GM12873 (cell line): ENCODE measurements around the gene CCDC40.

Experiments used
- TF ChIP-seq, protein P1 (sequence below): IDR thresholded peaks from 2 replicates; pipeline ENCODE4 v1.5.1; 2012; ENCODE audit warnings: low read depth, mild to moderate bottlenecking, moderate library complexity, low read length, control low read depth; ENCODE audit not compliant: insufficient read depth; ENCODE audit errors: missing control alignments

CCDC40 gene

DNA sequence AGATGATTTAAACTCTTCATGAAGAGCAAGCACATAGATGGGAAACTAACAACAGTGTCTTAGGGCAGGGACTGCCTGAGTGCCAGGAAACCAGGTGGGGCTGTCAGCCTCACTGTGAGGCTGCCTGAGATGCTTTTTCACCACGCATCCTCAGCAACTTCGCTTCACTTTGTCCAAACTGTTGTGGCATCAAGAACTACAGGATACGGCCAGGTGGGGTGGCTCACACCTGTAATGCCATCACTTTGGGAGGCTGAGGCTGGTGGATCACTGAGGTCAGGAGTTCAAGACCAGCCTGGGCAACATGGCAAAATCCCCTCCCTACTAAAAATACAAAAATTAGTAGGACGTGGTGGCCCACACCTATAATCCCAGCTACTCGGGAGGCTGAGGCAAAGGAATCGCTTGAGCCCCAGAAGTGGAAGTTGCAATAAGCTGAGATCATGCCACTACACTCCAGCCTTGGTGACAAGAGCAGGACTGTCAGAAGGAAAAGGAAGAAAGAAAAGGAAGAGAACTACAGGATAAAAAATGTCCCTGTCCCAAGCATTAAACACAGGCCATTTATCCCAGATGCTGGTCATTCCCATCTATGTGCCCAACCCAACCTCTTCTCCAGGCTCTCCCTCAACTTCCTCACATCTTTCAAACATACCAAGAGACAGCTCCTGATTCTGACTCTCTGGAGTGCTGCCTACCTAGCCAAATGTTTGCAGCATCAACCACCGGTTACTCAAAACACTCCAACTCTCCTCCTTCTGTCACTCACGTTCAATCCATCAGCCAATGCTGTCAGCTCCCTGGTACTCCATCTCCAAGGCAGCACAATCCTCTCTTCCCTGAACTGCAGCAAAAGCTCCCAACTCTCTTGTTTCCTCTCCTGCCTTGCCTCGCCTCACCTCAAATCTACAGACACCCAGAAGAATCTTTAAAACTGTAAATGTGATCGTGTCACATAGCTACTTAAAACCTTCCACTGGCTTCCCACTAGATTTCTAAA is 108.9 kb downstream of the CCDC40 start:
- TF ChIP-seq, protein P1, sequence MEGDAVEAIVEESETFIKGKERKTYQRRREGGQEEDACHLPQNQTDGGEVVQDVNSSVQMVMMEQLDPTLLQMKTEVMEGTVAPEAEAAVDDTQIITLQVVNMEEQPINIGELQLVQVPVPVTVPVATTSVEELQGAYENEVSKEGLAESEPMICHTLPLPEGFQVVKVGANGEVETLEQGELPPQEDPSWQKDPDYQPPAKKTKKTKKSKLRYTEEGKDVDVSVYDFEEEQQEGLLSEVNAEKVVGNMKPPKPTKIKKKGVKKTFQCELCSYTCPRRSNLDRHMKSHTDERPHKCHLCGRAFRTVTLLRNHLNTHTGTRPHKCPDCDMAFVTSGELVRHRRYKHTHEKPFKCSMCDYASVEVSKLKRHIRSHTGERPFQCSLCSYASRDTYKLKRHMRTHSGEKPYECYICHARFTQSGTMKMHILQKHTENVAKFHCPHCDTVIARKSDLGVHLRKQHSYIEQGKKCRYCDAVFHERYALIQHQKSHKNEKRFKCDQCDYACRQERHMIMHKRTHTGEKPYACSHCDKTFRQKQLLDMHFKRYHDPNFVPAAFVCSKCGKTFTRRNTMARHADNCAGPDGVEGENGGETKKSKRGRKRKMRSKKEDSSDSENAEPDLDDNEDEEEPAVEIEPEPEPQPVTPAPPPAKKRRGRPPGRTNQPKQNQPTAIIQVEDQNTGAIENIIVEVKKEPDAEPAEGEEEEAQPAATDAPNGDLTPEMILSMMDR, result no peak

DNA sequence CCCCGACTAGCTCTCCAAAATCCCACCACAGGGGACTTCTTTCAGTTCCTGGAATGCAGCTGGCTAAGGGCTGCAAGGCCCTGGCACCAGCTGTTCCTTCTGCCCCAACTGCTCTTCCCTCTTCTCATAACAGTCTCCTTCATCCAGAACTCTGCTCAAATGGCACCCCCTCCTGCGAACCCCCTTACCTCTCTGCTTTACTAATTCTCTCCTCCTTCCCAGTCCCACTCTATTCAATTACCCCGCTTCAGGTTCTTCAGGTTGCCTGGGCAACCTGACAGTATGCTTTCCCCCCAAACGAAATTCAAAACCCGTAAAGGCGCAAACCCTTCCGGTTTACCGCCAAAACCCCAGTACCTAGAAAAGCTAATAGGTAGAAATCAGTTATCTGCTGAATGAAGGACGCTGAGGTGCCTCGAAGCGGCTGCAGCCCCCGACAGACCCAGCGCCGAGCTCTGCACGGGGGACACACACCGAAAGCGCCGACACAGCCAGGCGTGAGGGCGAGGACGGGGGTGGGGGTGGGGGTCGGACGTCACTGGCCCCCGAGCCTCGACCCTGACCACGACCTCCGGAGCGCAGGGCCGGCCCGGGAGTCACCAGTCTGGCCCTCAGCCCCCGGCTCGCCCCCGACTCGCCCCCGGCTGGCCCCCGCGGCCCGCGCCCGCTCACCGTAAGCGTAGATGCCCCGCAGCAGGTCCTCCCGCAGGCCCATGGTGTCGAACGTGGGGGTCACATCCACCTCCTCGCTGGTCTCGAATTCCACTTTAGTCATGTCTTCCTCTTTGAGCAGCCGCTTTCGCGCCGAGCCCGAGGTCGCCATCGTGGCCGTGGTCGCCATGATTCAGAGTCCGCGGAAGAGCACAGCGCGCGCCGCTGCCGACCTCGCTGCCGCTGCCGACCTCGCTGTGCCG is 109.9 kb downstream of the CCDC40 start:
- TF ChIP-seq, protein P1, result no peak

DNA sequence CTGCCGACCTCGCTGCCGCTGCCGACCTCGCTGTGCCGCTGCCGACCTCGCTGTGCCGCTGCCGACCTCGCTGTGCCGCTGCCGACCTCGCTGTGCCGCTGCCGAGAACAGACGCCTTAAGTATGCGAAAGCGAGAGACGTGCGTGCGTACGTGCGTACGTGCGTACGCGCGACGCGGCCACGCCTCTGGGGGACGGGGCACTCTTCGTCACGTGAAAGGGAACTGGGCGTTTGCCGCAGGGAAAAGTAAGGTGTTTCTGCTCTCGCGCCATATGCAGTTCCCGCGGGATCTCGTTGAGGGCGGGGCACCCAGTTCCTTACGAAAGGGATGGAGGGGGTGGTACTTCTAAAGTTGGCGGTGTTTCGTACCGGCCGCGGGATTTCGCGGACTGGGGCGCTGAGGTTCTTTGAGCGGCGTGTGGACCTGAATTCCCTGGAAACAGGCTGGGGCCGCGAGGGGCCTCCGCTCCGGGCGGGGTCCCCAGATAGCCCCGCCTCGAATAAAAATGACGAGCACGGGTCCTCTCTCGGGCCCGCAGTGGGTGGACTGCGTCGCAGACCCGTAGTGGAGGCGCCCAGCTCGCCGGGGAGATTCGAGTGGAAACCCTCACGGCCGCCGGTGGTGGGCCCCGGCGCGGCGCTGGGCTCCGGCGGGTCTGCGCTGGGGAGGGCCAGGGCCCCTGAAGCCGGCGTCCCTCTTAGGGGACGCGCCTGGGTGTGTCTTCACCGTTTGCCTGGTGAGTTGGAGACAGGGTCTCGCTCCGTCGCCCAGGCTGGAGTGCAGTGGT is 110.8 kb downstream of the CCDC40 start, which contains the start of gene EIF4A3:
TSS of gene EIF4A3 (minus strand) at position 94 of the 788 bp plus-strand sequence. CDS start 167 bp downstream, outside the sequence.
- TF ChIP-seq, protein P1, result no peak
